GM21576 (cell line): ENCODE results near the gene STK38L.
"Not testable (repeated sequence)": the region's sequence is repeated elsewhere in the genome, so short reads cannot be mapped to it uniquely, and the experiment has no call there.

Experiments
- ATAC-seq: cut with Tn5 transposase; IDR thresholded peaks from one replicate; pipeline ENCODE4 v1.9.1; 2021; ENCODE audit warnings: mild to moderate bottlenecking, moderate library complexity; ENCODE audit not compliant: unreplicated experiment

STK38L gene

GRCh38 chr12:27221625-27222387 lies 22.3 kb upstream of the STK38L start:
- peak; percentile 76 for ATAC-seq

GRCh38 chr12:27226407-27226929 lies 17.6 kb upstream of the STK38L start:
- ATAC-seq, result no peak

DNA sequence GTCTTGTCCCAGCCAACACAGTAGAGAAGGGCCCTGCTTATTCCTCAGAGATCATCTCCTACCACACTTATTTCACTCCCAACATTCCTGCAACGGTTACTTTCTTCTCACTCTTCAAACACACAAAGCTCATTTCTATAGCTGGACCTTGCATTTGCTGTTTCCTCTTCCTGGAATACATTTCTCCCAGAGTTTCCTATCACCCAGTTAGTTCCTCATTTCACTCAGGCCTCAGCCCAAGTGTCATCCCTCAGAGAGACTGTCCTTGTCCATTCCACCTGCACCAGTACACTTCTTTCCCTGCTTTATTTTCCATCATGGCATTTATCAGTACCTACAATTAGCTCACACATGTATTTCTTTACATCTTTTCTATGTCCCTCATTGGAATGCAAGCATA lies 14.7 kb upstream of the STK38L start:
- ATAC-seq, result no peak

DNA sequence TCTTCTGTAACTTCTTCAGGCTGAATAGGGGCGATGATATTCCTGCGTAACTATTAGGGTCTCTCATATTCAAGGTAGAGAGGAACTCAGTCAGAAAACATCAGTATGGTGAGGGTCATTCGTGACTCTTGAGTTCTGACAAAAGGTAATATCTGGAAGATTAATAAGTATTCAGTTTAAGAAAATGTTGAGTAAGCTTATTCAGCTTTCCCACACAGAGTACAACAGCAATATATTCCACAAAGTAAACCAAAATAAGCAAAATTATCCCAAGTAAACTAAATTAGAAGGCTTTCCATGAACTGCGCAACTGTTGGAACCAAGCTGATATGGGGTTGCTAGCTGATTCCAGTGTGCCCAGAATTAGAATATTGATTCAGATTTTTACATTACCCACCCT lies 12.7 kb upstream of the STK38L start:
- not testable (repeated sequence) for ATAC-seq

- no peak for ATAC-seq
Observed at GRCh38 chr12:27233814-27234213, 10.3 kb upstream of the STK38L start.

GRCh38 chr12:27236498-27236897 lies 7.6 kb upstream of the STK38L start:
- no peak for ATAC-seq

GRCh38 chr12:27237790-27238771 lies 6.0 kb upstream of the STK38L start:
- ATAC-seq, result peak; percentile 77

DNA sequence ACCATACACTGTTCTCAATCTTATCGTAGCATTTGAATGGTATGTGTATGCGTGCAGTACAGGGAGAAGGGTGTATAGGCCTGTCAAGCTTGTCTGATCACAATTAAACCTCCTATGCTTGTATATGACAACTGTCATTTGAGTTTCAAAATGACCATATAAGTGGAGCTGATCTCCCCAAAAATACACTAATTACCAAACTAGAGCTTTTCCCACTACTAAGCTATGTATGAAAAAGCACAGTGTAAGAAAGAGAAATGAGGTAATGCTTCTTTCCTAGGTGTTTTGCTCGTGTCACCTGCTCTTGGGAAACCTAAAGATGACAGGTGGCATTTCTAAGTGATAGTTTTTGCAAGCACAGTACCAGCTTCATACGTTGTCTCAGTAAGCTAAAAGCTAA lies 1.1 kb upstream of the STK38L start:
- ATAC-seq, result no peak

GRCh38 chr12:27244689-27245488 lies 803 bp downstream of the STK38L start:
- no peak for ATAC-seq

- ATAC-seq, result no peak
Observed at GRCh38 chr12:27246141-27246540, 2.1 kb downstream of the STK38L start.

- no peak for ATAC-seq
Observed at GRCh38 chr12:27246774-27247173, 2.7 kb downstream of the STK38L start.

DNA sequence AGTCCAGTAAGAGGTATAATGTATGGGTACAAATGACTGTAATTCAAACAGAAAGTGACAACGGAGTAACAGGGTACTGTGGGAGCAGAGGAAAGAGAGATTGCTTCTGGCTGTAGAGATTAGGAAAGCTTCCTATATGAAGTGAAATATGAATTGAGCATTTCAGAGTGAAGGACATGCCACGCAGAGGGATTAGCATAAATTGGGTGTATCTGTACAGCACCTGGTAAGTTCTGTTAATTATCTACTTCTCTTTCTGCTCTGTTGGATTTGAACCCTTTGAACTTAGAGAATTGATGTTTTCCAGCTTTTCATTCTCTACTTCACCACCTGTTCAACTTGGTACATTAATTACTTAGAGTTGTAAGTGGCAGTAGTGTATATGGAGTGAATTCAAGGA lies 8.8 kb downstream of the STK38L start:
- no peak for ATAC-seq

GRCh38 chr12:27253347-27253746 lies 9.3 kb downstream of the STK38L start:
- no peak for ATAC-seq

DNA sequence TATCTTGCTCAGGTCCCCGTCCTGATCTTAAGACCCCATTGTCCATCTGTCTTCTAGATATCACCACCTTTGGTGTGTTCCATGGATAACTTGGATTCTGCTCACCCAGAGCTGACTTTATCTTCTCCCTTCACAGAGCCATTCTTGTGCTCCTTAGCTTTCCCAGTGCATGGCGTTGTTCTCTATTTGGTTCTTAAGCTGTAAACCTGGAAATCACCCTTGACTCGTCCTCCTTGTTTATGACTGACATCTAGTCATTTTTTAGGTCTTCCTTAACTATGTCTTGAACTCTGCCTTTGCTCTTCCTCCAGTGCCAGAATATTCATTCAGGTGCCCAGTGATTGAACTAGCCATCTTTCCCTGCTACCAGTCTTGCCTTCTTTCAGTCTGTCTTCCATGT lies 11.7 kb downstream of the STK38L start:
- no peak for ATAC-seq

DNA sequence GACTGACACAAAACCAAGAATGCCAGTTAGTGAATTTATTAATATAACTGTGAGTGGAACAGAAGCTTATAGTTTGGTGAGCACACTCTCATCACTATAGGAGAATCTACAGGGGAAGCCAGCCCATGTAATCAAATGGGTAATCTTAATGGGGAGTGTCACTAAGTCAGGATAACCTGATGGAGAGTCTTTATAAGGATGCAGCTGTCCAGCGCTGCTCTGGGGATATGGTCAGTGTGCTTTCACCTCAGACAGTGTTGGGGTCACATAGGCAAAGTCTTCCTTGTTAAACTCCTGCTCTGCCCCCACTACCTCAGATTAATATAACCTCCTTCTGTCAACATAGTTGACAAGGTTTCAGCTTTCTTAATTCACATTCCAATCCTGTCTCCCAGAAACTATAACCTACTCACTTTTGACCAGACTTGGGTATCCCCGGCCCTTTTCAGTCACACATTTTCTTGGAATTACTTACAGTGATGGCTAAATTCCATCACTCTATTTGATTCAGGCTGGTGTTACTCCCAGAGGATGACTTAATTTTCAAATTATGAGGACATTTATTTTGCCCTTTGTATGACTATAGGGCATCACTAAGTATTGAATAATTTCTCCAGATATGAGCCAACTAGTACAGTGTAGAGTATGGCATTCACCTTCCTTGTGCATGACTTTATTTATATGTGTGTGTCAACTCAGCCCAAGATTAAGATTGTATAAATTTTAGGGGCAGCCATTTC lies 13.2 kb downstream of the STK38L start:
- ATAC-seq, result no peak

DNA sequence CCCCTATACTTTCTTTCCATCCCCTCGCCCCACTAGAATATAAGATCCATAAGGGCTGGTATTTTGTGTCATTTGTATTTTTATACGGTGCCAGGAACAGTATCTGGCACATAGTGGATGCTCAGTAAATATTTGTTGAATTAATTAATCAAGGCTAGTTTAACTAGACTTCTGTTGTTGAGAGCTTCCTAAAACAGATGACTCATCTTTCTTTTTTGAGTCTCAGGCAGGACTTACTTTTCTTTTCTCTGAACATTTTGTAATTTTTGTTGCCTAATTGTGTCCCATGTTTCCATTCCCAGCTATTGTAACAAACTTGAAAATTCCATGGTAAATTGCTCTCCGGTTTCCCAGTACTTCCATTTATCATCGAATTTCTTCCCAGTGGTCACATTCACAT lies 16.7 kb downstream of the STK38L start:
- ATAC-seq, result no peak

GRCh38 chr12:27261866-27262265 lies 17.8 kb downstream of the STK38L start:
- no peak for ATAC-seq

DNA sequence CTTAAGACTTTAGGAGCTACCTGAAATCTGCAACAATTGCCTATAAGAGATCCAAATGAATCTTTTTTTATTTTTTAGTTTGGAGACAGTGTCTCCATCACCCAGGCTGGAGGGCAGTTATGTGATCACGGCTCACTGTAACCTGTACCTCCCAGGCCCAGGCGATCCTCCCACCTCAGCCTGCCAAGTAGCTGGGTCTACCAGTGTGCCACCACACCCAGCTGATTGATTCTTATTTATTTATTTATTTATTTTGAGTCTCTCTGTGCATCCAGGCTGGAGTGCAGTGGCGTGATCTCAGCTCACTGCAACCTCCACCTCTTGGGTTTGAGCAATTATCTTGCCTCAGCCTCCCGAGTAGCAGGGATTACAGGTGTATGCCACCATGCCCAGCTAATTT lies 26.1 kb downstream of the STK38L start:
- no peak for ATAC-seq

DNA sequence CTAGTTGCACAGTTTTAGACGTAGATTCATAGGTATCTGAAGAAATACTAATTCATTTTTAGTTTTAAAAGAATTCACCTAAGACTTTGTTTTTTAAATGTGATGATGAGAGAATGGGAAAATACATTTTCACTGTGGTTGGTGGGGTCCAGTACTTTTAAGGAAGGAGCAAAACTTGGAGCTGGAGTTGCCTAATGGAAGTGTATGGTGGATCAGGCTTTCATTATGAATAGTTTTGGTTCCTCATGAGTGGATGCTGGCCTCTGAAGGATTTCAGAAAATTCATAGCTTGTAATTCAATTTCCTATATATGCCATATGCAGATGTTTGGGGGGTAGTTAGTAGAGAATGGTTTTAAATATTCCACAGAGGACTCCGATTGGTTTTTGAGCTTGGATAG lies 27.1 kb downstream of the STK38L start:
- no peak for ATAC-seq

- ATAC-seq, result no peak
Observed at GRCh38 chr12:27272373-27273028, 28.4 kb downstream of the STK38L start.
